ENCODE results near the gene PRDM16. TPM values are rescaled to one million over a fixed set of nuclear protein-coding genes. Genes with fewer than 3 reads are reported as not detected.

Gene PRDM16
- polyA plus RNA-seq, 2 of the 4 experiments (the other 2 are of a cell fraction) = 0.03 to 0.35 TPM

GRCh38 chr1:3193811-3194210 lies 124.8 kb downstream of the PRDM16 start (continued):
- no peak for TF ChIP-seq FOSL2 (IDR thresholded peaks at IDR 0.05)
- no peak for TF ChIP-seq FOSL2 (CRISPR knock-in tag; IDR thresholded peaks at IDR 0.05)

DNA sequence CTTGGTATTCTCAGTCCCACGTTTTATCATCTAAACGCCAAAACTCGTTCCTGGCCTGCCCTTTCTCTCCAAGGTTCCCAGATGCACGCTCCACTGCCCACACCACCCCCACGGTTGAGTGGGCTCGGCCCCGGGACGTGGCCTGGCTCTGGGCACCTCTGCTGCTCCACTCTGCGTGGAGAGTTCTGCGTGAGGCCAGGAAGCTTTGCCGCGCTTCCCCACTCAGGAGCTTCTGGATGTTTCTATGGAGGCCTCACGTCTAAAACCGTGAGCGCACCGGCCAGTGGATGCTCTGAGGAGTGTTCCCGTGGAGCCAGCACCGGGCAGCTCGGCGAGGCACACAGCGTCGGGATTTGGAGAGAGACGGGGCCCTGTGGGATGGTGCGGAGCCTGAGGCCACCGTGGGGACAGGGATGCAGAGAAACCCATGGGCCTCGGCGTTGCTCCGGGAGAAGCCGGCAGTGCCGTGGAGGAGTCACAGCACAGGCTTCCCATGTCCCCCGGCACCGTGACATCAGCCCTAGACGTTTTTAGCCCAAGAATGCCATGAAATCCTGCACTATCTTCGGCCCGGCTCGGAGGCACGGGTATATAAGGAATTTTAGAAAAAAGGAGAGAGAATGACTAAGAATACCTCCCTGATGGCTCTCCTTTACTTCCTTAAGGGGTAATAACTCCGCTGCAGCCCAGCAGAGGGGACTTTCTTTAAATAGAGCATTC lies 125.9 kb downstream of the PRDM16 start:
- CTCF ChIA-PET = no interaction called here
- Histone ChIP-seq H3K4me2 (no peak overlapping the region), H3K27ac (no peak overlapping the region), H3K9me3 (no peaks in the 10 kb centered on the region), H3K4me3 (no peak overlapping the region), H3K4me1 (no peaks in the 10 kb centered on the region)
- ATAC-seq (no peak), DNase-seq (ENCODE audit: low read depth in 1 of 2, low spot score in 1 of 2) (no peak), FAIRE-seq (no peak)
- 52% methylated on average over 18 of the region's 38 CpGs for WGBS (ENCODE audit: missing lambda C conversion rate)
- POLR2A ChIA-PET = no interaction called here
- TF ChIP-seq CEBPB (IDR thresholded peaks at IDR 0.05) (no peak), BHLHE40 (IDR thresholded peaks at IDR 0.05; ENCODE audit: low read depth, low read length) (no peak), POLR2AphosphoS2 (conservative IDR thresholded peaks at IDR 0.05; ENCODE audit: low read length) (no peak), TFCP2L1 (CRISPR knock-in tag; IDR thresholded peaks at IDR 0.05) (no peak), ATOH8 (CRISPR knock-in tag; IDR thresholded peaks at IDR 0.05; ENCODE audit: low read depth) (no peak), RCOR1 (IDR thresholded peaks at IDR 0.05; ENCODE audit: low read depth, low read length) (no peak), NPAS2 (CRISPR knock-in tag; IDR thresholded peaks at IDR 0.05; ENCODE audit: borderline replicate concordance) (no peak), GATA3 (IDR thresholded peaks at IDR 0.05; ENCODE audit: borderline replicate concordance) (no peak), EP300 (IDR thresholded peaks at IDR 0.05) (no peak), JUNB (IDR thresholded peaks at IDR 0.05) (no peak), MAX (IDR thresholded peaks at IDR 0.05) (no peak)
- TF ChIP-seq, protein P1, sequence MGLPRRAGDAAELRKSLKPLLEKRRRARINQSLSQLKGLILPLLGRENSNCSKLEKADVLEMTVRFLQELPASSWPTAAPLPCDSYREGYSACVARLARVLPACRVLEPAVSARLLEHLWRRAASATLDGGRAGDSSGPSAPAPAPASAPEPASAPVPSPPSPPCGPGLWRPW (IDR thresholded peaks at IDR 0.05) = no peak
- TF ChIP-seq, protein P2, sequence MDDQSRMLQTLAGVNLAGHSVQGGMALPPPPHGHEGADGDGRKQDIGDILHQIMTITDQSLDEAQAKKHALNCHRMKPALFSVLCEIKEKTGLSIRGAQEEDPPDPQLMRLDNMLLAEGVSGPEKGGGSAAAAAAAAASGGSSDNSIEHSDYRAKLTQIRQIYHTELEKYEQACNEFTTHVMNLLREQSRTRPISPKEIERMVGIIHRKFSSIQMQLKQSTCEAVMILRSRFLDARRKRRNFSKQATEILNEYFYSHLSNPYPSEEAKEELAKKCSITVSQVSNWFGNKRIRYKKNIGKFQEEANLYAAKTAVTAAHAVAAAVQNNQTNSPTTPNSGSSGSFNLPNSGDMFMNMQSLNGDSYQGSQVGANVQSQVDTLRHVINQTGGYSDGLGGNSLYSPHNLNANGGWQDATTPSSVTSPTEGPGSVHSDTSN (IDR thresholded peaks at IDR 0.05) = no peak
- TF ChIP-seq, protein P3, sequence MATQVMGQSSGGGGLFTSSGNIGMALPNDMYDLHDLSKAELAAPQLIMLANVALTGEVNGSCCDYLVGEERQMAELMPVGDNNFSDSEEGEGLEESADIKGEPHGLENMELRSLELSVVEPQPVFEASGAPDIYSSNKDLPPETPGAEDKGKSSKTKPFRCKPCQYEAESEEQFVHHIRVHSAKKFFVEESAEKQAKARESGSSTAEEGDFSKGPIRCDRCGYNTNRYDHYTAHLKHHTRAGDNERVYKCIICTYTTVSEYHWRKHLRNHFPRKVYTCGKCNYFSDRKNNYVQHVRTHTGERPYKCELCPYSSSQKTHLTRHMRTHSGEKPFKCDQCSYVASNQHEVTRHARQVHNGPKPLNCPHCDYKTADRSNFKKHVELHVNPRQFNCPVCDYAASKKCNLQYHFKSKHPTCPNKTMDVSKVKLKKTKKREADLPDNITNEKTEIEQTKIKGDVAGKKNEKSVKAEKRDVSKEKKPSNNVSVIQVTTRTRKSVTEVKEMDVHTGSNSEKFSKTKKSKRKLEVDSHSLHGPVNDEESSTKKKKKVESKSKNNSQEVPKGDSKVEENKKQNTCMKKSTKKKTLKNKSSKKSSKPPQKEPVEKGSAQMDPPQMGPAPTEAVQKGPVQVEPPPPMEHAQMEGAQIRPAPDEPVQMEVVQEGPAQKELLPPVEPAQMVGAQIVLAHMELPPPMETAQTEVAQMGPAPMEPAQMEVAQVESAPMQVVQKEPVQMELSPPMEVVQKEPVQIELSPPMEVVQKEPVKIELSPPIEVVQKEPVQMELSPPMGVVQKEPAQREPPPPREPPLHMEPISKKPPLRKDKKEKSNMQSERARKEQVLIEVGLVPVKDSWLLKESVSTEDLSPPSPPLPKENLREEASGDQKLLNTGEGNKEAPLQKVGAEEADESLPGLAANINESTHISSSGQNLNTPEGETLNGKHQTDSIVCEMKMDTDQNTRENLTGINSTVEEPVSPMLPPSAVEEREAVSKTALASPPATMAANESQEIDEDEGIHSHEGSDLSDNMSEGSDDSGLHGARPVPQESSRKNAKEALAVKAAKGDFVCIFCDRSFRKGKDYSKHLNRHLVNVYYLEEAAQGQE (IDR thresholded peaks at IDR 0.05) = no peak

DNA sequence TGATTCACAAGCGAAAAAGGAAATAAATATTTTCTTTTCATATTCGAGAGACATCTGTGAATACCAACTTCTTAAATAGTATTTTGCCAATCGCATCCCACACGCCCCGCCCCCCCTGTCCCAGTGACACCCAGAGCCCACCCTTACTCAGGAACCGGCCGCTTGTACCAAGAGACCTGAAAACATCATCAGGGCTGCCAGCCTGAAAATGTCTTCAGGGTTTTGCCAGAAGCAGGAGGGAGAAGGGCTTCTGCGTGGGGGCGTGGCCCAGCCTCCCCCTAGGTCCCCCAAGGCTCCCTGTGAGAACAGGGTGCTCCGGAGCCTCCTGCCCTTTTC lies 126.4 kb downstream of the PRDM16 start:
- FAIRE-seq = no peak

More for the DNA sequence above, 126.4 kb downstream of the PRDM16 start:
- 51% methylated on average over 7 of the region's 10 CpGs for WGBS (ENCODE audit: missing lambda C conversion rate)
- POLR2A ChIA-PET = no interaction called here
- ATAC-seq (no peak), DNase-seq (ENCODE audit: low read depth in 1 of 2, low spot score in 1 of 2) (no peak)
- Histone ChIP-seq H3K9me3 (no peaks in the 10 kb centered on the region), H3K4me2 (no peak overlapping the region), H3K4me1 (no peaks in the 10 kb centered on the region), H3K27ac (no peak overlapping the region), H3K4me3 (no peak overlapping the region)
- TF ChIP-seq CBX8 (IDR thresholded peaks at IDR 0.05) (no peak), EHF (CRISPR knock-in tag; IDR thresholded peaks at IDR 0.05) (no peak), HOXA7 (CRISPR knock-in tag; IDR thresholded peaks at IDR 0.05) (no peak), MYC (IDR thresholded peaks at IDR 0.05; ENCODE audit: borderline replicate concordance, low read length) (no peak), RFX5 (IDR thresholded peaks at IDR 0.05) (no peak)
- TF ChIP-seq, protein P1 (IDR thresholded peaks at IDR 0.05) = no peak
- CTCF ChIA-PET = no interaction called here

Data from A549 (cell line).